MCF 10A (cell line): Measurements from ENCODE around the gene OR4D1. TPM values are rescaled to one million over a fixed set of nuclear protein-coding genes. Genes with fewer than 3 reads are reported as not detected.
A peak's percentile ranks its signal among the peaks of the same experiment; 100 is the strongest.

ENCODE experiments used
- BruUV-seq: library from RNA; stranded (reverse); fragments of 400-500 nt; replicated peaks from 2 replicates; lab custom pipeline; 2021; lab: Mats Ljungman, UMichigan
- CTCF ChIA-PET: fragments of 300-600 bp; sonication (Branson Sonifier 250); formaldehyde crosslinking; extraction: SDS; loops from one replicate; lab custom pipeline; 2021; ENCODE audit warnings: antibody characterized with exemption, inconsistent platforms; lab: Yijun Ruan, JAX
- POLR2A ChIA-PET: fragments of 300-600, 350-650 bp; sonication (Branson Sonifier 250); formaldehyde crosslinking; extraction: SDS; loops from one replicate; lab custom pipeline; 2020; ENCODE audit warnings: antibody characterized with exemption, inconsistent platforms; lab: Yijun Ruan, JAX
- DNase-seq: peaks from one replicate; pipeline ENCODE4 v3.0.0-alpha.2; 2018; ENCODE audit not compliant: unreplicated experiment
- H3K27ac Mint-ChIP-seq: one replicate; pipeline ENCODE4 v1.8.0; 2022; ENCODE audit warnings: mild to moderate bottlenecking, low read depth, mixed read lengths; ENCODE audit not compliant: unreplicated experiment
- H3K27me3 Mint-ChIP-seq: one replicate; pipeline ENCODE4 v1.8.0; 2022; ENCODE audit warnings: mixed read lengths; ENCODE audit not compliant: insufficient read depth, unreplicated experiment
- H3K36me3 Mint-ChIP-seq: one replicate; pipeline ENCODE4 v1.8.0; 2022; ENCODE audit warnings: mild to moderate bottlenecking, moderate library complexity, mixed read lengths; ENCODE audit not compliant: insufficient read depth, unreplicated experiment
- H3K4me1 Mint-ChIP-seq: one replicate; pipeline ENCODE4 v1.8.0; 2022; ENCODE audit warnings: mixed read lengths; ENCODE audit not compliant: insufficient read depth, unreplicated experiment
- H3K4me3 Mint-ChIP-seq: one replicate; pipeline ENCODE4 v1.8.0; 2022; ENCODE audit warnings: mild to moderate bottlenecking, moderate library complexity, mixed read lengths; ENCODE audit not compliant: unreplicated experiment
- H3K9me3 Mint-ChIP-seq: one replicate; pipeline ENCODE4 v1.8.0; 2022; ENCODE audit warnings: mixed read lengths; ENCODE audit not compliant: unreplicated experiment
- CTCF ChIP-seq: fragments of 200-600 bp; IDR thresholded peaks from one replicate; pipeline ENCODE4 v1.8.0; 2022; ENCODE audit warnings: antibody characterized with exemption, mild to moderate bottlenecking; ENCODE audit not compliant: unreplicated experiment
- intact Hi-C: fragments of 100-400 bp; cut with micrococcal nuclease; formaldehyde crosslinking; loops from 2 replicates; pipeline ENCODE4 v1.14.1; 2022
- total RNA-seq: library from RNA; stranded (reverse); gene quantifications from 2 replicates; pipeline ENCODE4 v1.2.3, GENCODE V29; 2022

Gene OR4D1
- total RNA-seq, 1 experiment from 2014 or later, result not detected

GRCh38 chr17:58184308-58184985, 36.3 kb downstream of the OR4D1 start:
- H3K27me3 Mint-ChIP-seq, result peaks cover 31% of the 10 kb centered on the region
- DNase-seq, result peak; percentile 91
- no peak overlapping the region for H3K4me3 Mint-ChIP-seq
- H3K36me3 Mint-ChIP-seq, result no peaks in the 10 kb centered on the region
- no peak overlapping the region for H3K27ac Mint-ChIP-seq
- POLR2A ChIA-PET, result no interaction called here
- TF ChIP-seq CTCF, result no peak
- intact Hi-C loops, result no loop called here
- H3K9me3 Mint-ChIP-seq, result no peaks in the 10 kb centered on the region
- CTCF ChIA-PET, result no interaction called here
- no TSS peak for BruUV-seq
- peaks cover 10% of the 10 kb centered on the region for H3K4me1 Mint-ChIP-seq

- peaks cover 17% of the 10 kb centered on the region for H3K4me1 Mint-ChIP-seq
- ChIA-PET CTCF (interaction anchor here (1.5 kb wide), 1 partner anchor 352 kb away, joined by 6 read pairs; no protein-coding TSS in a partner anchor), POLR2A (no interaction called here)
- BruUV-seq, result no TSS peak
- no peak overlapping the region for H3K4me3 Mint-ChIP-seq
- no peaks in the 10 kb centered on the region for H3K36me3 Mint-ChIP-seq
- no peaks in the 10 kb centered on the region for H3K9me3 Mint-ChIP-seq
- no peak for DNase-seq
- peaks cover 31% of the 10 kb centered on the region for H3K27me3 Mint-ChIP-seq
- intact Hi-C loops, result no loop called here
- H3K27ac Mint-ChIP-seq, result no peak overlapping the region
- TF ChIP-seq CTCF, result no peak
Measured at GRCh38 chr17:58184986-58185761, 37.0 kb downstream of the OR4D1 start.

- Mint-ChIP-seq H3K27me3 (peaks cover 20% of the 10 kb centered on the region), H3K4me3 (no peak overlapping the region), H3K36me3 (no peaks in the 10 kb centered on the region), H3K27ac (no peak overlapping the region), H3K4me1 (peaks cover 17% of the 10 kb centered on the region), H3K9me3 (no peaks in the 10 kb centered on the region)
- TF ChIP-seq CTCF, result no peak
- POLR2A ChIA-PET, result no interaction called here
- intact Hi-C loops, result no loop called here
- DNase-seq, result no peak
- no TSS peak for BruUV-seq
- CTCF ChIA-PET, result interaction anchor here (1.5 kb wide), 1 partner anchor 353 kb away, joined by 6 read pairs; no protein-coding TSS in a partner anchor
Measured at GRCh38 chr17:58186591-58186990, 38.4 kb downstream of the OR4D1 start.

- Mint-ChIP-seq H3K36me3 (no peaks in the 10 kb centered on the region), H3K4me1 (peaks cover 17% of the 10 kb centered on the region), H3K27me3 (peaks cover 16% of the 10 kb centered on the region), H3K4me3 (no peak overlapping the region), H3K9me3 (no peaks in the 10 kb centered on the region), H3K27ac (no peak overlapping the region)
- ChIA-PET CTCF (interaction anchor here (1.5 kb wide), 1 partner anchor 354 kb away, joined by 6 read pairs; no protein-coding TSS in a partner anchor), POLR2A (no interaction called here)
- no peak for DNase-seq
- BruUV-seq, result no TSS peak
- intact Hi-C loops, result no loop called here
- TF ChIP-seq CTCF, result no peak
Measured at GRCh38 chr17:58187063-58187462, 38.9 kb downstream of the OR4D1 start.
